B cell (primary cell): ENCODE results near the gene RILPL2. TPM values are rescaled to one million over a fixed set of nuclear protein-coding genes. Genes with fewer than 3 reads are reported as not detected.

ENCODE experiments used
- ATAC-seq: fragments of 200-7000 bp; cut with Tn5 transposase; one replicate; pipeline ENCODE4 v1.10.0; 2021; ENCODE audit warnings: low read depth, mild to moderate bottlenecking, moderate number of reproducible peaks, moderate library complexity
- CTCF ChIA-PET: fragments of 350-600 bp; sonication (Branson Sonifier 250); formaldehyde crosslinking; loops from one replicate; lab custom pipeline; 2021; ENCODE audit warnings: antibody characterized with exemption, inconsistent platforms; lab: Charles Lee
- POLR2A ChIA-PET: fragments of 350-600 bp; sonication (Branson Sonifier 250); formaldehyde crosslinking; loops from one replicate; lab custom pipeline; 2021; ENCODE audit warnings: antibody characterized with exemption; lab: Charles Lee
- DNase-seq: peaks from one replicate; pipeline ENCODE4 v3.0.0; 2013
- H2AFZ ChIP-seq: 2 replicates; pipeline ENCODE4 v1.6.1; 2012; ENCODE audit warnings: mild to moderate bottlenecking, low read depth, low read length; ENCODE audit not compliant: insufficient read depth, poor library complexity, severe bottlenecking
- H3K27ac ChIP-seq, 2 donors: 1 replicate in 1 of 2; 2 replicates in 1 of 2; pipeline ENCODE4 v1.5.1; 2012 to 2013; ENCODE audit warnings: low read length in 2 of 2, mild to moderate bottlenecking in 2 of 2, moderate library complexity in 1 of 2
- H3K27me3 ChIP-seq, 4 experiments: fragments of 200-600 bp in 1 of 4; sonication (generic) in 1 of 4; replicated peaks in 1 of 4; 1 replicate in 2 of 4; 2 replicates in 2 of 4; pipeline versions ENCODE4 v1.6.1 to v1.7.0; 2013 to 2016; ENCODE audit warnings: low read length in 3 of 4, mild to moderate bottlenecking in 2 of 4, mixed read lengths in 1 of 4, moderate library complexity in 1 of 4; ENCODE audit not compliant: insufficient read depth in 4 of 4, control insufficient read depth in 3 of 4; ENCODE audit errors: control extremely low read depth in 1 of 4
- H3K36me3 ChIP-seq, 2 experiments: replicated peaks in 1 of 2; 1 replicate in 1 of 2; 2 replicates in 1 of 2; pipeline versions ENCODE4 v1.6.1 to v1.7.1; 2013; ENCODE audit warnings: low read length in 1 of 2; ENCODE audit not compliant: insufficient read depth in 2 of 2, control insufficient read depth in 1 of 2; ENCODE audit errors: control extremely low read depth in 1 of 2, extremely low read depth in 1 of 2
- H3K4me1 ChIP-seq, 2 donors: fragments of 200-600 bp in 1 of 2; sonication (generic) in 1 of 2; 1 replicate in 1 of 2; 2 replicates in 1 of 2; pipeline versions ENCODE4 v1.5.1 to v1.6.1; 2013 to 2017; ENCODE audit warnings: low read length in 2 of 2; ENCODE audit not compliant: control insufficient read depth in 2 of 2, insufficient read depth in 2 of 2
- H3K4me2 ChIP-seq: replicated peaks from 2 replicates; pipeline ENCODE3; 2012; ENCODE audit warnings: mild to moderate bottlenecking, low read depth, low read length; ENCODE audit not compliant: poor library complexity, severe bottlenecking
- H3K4me3 ChIP-seq, 5 experiments: fragments of 200-600 bp in 1 of 5; sonication (generic) in 1 of 5; 1 replicate in 3 of 5; 2 replicates in 2 of 5; pipeline versions ENCODE4 v1.5.1 to v1.7.0; 2011 to 2016; ENCODE audit warnings: low read length in 4 of 5, mild to moderate bottlenecking in 4 of 5, low read depth in 2 of 5, control low read depth in 1 of 5, moderate library complexity in 1 of 5; ENCODE audit not compliant: insufficient read depth in 1 of 5; ENCODE audit errors: control extremely low read depth in 1 of 5, extremely low read depth in 1 of 5
- H3K79me2 ChIP-seq: fragments of 200-600 bp; sonication (generic); one replicate; pipeline ENCODE4 v1.6.0; 2016; ENCODE audit warnings: low read length; ENCODE audit not compliant: control insufficient read depth, insufficient read depth
- H3K9ac ChIP-seq: fragments of 200-600 bp; sonication (generic); 2 replicates; pipeline ENCODE4 v1.6.1; 2017; ENCODE audit warnings: mild to moderate bottlenecking, low read length, moderate library complexity
- H3K9me3 ChIP-seq, 3 donors: one replicate each; pipeline versions ENCODE4 v1.6.1 to v1.7.1; 2013; ENCODE audit warnings: low read length in 2 of 3; ENCODE audit not compliant: control insufficient read depth in 2 of 3, insufficient read depth in 1 of 3; ENCODE audit errors: control extremely low read depth in 1 of 3
- H4K20me1 ChIP-seq: 2 replicates; pipeline ENCODE4 v1.6.0; 2012; ENCODE audit warnings: mild to moderate bottlenecking, low read length; ENCODE audit not compliant: insufficient read depth, control insufficient read depth, poor library complexity, severe bottlenecking
- H3K27ac Mint-ChIP-seq: one replicate; pipeline ENCODE4 v1.8.0; 2021; ENCODE audit warnings: mixed read lengths
- H3K27me3 Mint-ChIP-seq: one replicate; pipeline ENCODE4 v1.8.0; 2021; ENCODE audit warnings: mixed read lengths
- H3K4me1 Mint-ChIP-seq: one replicate; pipeline ENCODE4 v1.8.0; 2021; ENCODE audit warnings: mixed read lengths
- H3K4me3 Mint-ChIP-seq: one replicate; pipeline ENCODE4 v1.8.0; 2021; ENCODE audit warnings: mixed read lengths
- H3K9me3 Mint-ChIP-seq: one replicate; pipeline ENCODE4 v1.8.0; 2022; ENCODE audit warnings: mixed read lengths; ENCODE audit not compliant: insufficient read depth
- CTCF ChIP-seq: fragments of 200-600 bp; IDR thresholded peaks from one replicate; pipeline ENCODE4 v1.8.0; 2022; ENCODE audit warnings: antibody characterized with exemption, mild to moderate bottlenecking
- EZH2 ChIP-seq: IDR thresholded peaks from 2 replicates; pipeline ENCODE4 v1.6.1; 2012; ENCODE audit warnings: borderline replicate concordance, low read depth, mild to moderate bottlenecking, moderate library complexity, low read length; ENCODE audit not compliant: insufficient read depth, poor library complexity, severe bottlenecking
- WGBS: methylation state at CpG from one replicate; pipeline ENCODE4 v1.1.5; 2013; ENCODE audit warnings: missing lambda C conversion rate; ENCODE audit not compliant: insufficient coverage; 5-methylcytosine and 5-hydroxymethylcytosine counted together
- intact Hi-C: fragments of 100-400 bp; cut with micrococcal nuclease; formaldehyde crosslinking; loops from one replicate; pipeline ENCODE4 v1.10.0; 2022
- polyA plus RNA-seq: library from polyadenylated mRNA; depleted of rRNA; stranded (reverse); fragments of >200 nt; gene quantifications from 2 replicates; pipeline ENCODE4 v1.2.3, GENCODE V29; 2012
- total RNA-seq, 2 donors: library from RNA; stranded (reverse); fragments of 120-200 nt in 1 of 2; gene quantifications; 1 replicate in 1 of 2; 2 replicates in 1 of 2; pipeline versions ENCODE4 v1.2.3 to v1.2.4, GENCODE V29; 2013 to 2022

RILPL2 gene
- total and polyA plus RNA-seq, 2 donors (not counting 1 experiment from before 2014, with no cell fraction given): 4.0 to 12.6 TPM

GRCh38 chr12:123449249-123449733 is 12.8 kb upstream of the RILPL2 start:
- Histone ChIP-seq H3K27me3 (no peaks in the 10 kb centered on the region), H3K4me3 (no peak overlapping the region), H3K79me2 (no peaks in the 10 kb centered on the region), H3K36me3 (no peaks in the 10 kb centered on the region), H3K9ac (no peak overlapping the region), H4K20me1 (no peaks in the 10 kb centered on the region), H3K9me3 (no peaks in the 10 kb centered on the region), H3K4me2 (no peak overlapping the region), H3K27ac (peak overlapping the region in 1 of 2 donors; percentile 34), H2AFZ (peak overlapping the region; percentile 14), H3K4me1 (peaks cover 19 to 41% of the 10 kb centered on the region in 2 donors)
- Mint-ChIP-seq H3K27ac (peak overlapping the region; percentile 72), H3K4me3 (peak overlapping the region; percentile 20), H3K9me3 (no peaks in the 10 kb centered on the region), H3K4me1 (peaks cover 32% of the 10 kb centered on the region), H3K27me3 (no peaks in the 10 kb centered on the region)
- no peak for TF ChIP-seq EZH2
- TF ChIP-seq CTCF: no peak
- WGBS: 100% methylated on average over 2 of the region's 2 CpGs
- POLR2A ChIA-PET: interaction anchor here (0.6 to 2.2 kb wide), 3 partner anchors 22 to 1182 kb away, joined by 5 to 10 read pairs (median 6); partner anchors contain the start of gene KMT5A
- intact Hi-C loops: no loop called here
- DNase-seq (no peak), ATAC-seq (no peak)
- CTCF ChIA-PET: interaction anchor here (1.1 to 2.0 kb wide), 5 partner anchors 11 to 342 kb away, joined by 3 to 7 read pairs (median 4); no protein-coding TSS in a partner anchor

- ChIA-PET POLR2A (interaction anchor here (0.7 to 1.0 kb wide), 4 partner anchors 14 to 19 kb away, joined by 3 to 6 read pairs (median 4); no protein-coding TSS in a partner anchor), CTCF (interaction anchor here (1.3 kb wide), 1 partner anchor 9 kb away, joined by 3 read pairs; no protein-coding TSS in a partner anchor)
- Histone ChIP-seq H3K4me2 (peak overlapping the region; percentile 54), H3K4me3 (no peak overlapping the region), H2AFZ (peak overlapping the region; percentile 58), H3K4me1 (peaks cover 24 to 55% of the 10 kb centered on the region in 2 donors), H3K27me3 (no peaks in the 10 kb centered on the region), H3K9me3 (no peaks in the 10 kb centered on the region), H3K27ac (peak overlapping the region; percentile 64 to 68), H4K20me1 (no peaks in the 10 kb centered on the region), H3K9ac (peak overlapping the region; percentile 17), H3K79me2 (no peaks in the 10 kb centered on the region), H3K36me3 (no peaks in the 10 kb centered on the region)
- intact Hi-C loops: no loop called here
- ATAC-seq (no peak), DNase-seq (no peak)
- H3K4me1 Mint-ChIP-seq: peaks cover 48% of the 10 kb centered on the region
- H3K27ac Mint-ChIP-seq: peak overlapping the region; percentile 94
- H3K27me3 Mint-ChIP-seq: no peaks in the 10 kb centered on the region
- TF ChIP-seq CTCF (no peak), EZH2 (no peak)
- no peaks in the 10 kb centered on the region for H3K9me3 Mint-ChIP-seq
- 93% methylated on average over 4 of the region's 4 CpGs for WGBS
- H3K4me3 Mint-ChIP-seq: peak overlapping the region; percentile 75
Observed at GRCh38 chr12:123446333-123446713, 9.8 kb upstream of the RILPL2 start.
